SU-DHL-6 (cell line): ENCODE data around the gene GLI3.

Source experiments
- H2AFZ ChIP-seq: fragments of 200-600 bp; sonication (generic); 2 replicates; pipeline ENCODE4 v1.6.1; 2014; ENCODE audit warnings: low read depth, mild to moderate bottlenecking, moderate library complexity, mixed read lengths, antibody characterized with exemption, low read length; ENCODE audit not compliant: severe bottlenecking
- H3F3A ChIP-seq: fragments of 200-600 bp; shearing (Covaris generic); 2 replicates; pipeline ENCODE4 v1.6.0; 2016; ENCODE audit warnings: antibody characterized with exemption, mild to moderate bottlenecking; ENCODE audit not compliant: insufficient read depth
- H3K27ac ChIP-seq: fragments of 200-600 bp; sonication (generic); 2 replicates; pipeline ENCODE4 v1.5.1; 2016; ENCODE audit warnings: low read depth, mild to moderate bottlenecking, low read length, moderate library complexity, mixed read lengths
- H3K27me3 ChIP-seq: fragments of 200-600 bp; sonication (generic), shearing (Covaris generic); 2 replicates; pipeline ENCODE4 v1.6.0; 2014; ENCODE audit warnings: mild to moderate bottlenecking, low read length
- H3K36me3 ChIP-seq: fragments of 200-600 bp; sonication (generic); 2 replicates; pipeline ENCODE4 v1.6.1; 2014; ENCODE audit warnings: mild to moderate bottlenecking, low read length, mixed read lengths
- H3K4me2 ChIP-seq: fragments of 300-600, 200-600 bp; shearing (Covaris generic), sonication (generic); 2 replicates; pipeline ENCODE4 v1.6.0; 2014; ENCODE audit warnings: low read length, low read depth, mild to moderate bottlenecking; ENCODE audit not compliant: poor library complexity, severe bottlenecking
- H3K4me3 ChIP-seq: fragments of 200-600 bp; sonication (generic); 2 replicates; pipeline ENCODE4 v1.5.1; 2014; ENCODE audit warnings: antibody characterized with exemption, low read length, mild to moderate bottlenecking, mixed read lengths; ENCODE audit not compliant: insufficient read depth, poor library complexity, severe bottlenecking
- H3K79me2 ChIP-seq: fragments of 200-600 bp; sonication (generic); 2 replicates; pipeline ENCODE4 v1.6.1; 2014; ENCODE audit warnings: mild to moderate bottlenecking, low read length, moderate library complexity; ENCODE audit not compliant: insufficient read depth
- H3K9ac ChIP-seq: fragments of 200-600 bp; sonication (generic); 2 replicates; pipeline ENCODE4 v1.7.0; 2014; ENCODE audit warnings: mild to moderate bottlenecking, low read length
- H3K9me2 ChIP-seq: fragments of 200-600 bp; sonication (generic); replicated peaks from 2 replicates; pipeline ENCODE4 v1.6.1; 2014; ENCODE audit warnings: low read length; ENCODE audit not compliant: insufficient read depth
- H3K9me3 ChIP-seq: fragments of 200-600 bp; sonication (generic); 2 replicates; pipeline ENCODE4 v1.6.1; 2014; ENCODE audit warnings: low read length, mixed read lengths; ENCODE audit not compliant: insufficient read depth
- H4K20me1 ChIP-seq: fragments of 200-600 bp; sonication (generic); 2 replicates; pipeline ENCODE4 v1.6.1; 2014; ENCODE audit warnings: low read depth, mild to moderate bottlenecking, antibody characterized with exemption, low read length, moderate library complexity, mixed read lengths
- EZH2phosphoT487 ChIP-seq: fragments of 200-600 bp; sonication (generic), shearing (Covaris generic); conservative IDR thresholded peaks from 2 replicates; pipeline ENCODE4 v1.6.1; 2018; ENCODE audit warnings: mild to moderate bottlenecking, antibody characterized with exemption, low read length, moderate library complexity, mixed read lengths
- TF ChIP-seq, protein P1 (sequence below): fragments of 200-600 bp; sonication (generic); IDR thresholded peaks from one replicate; pipeline ENCODE4 v1.5.1; 2017; ENCODE audit warnings: antibody characterized with exemption, mild to moderate bottlenecking, low read length, moderate library complexity; ENCODE audit not compliant: insufficient read depth, poor library complexity, severe bottlenecking

GLI3 gene

DNA sequence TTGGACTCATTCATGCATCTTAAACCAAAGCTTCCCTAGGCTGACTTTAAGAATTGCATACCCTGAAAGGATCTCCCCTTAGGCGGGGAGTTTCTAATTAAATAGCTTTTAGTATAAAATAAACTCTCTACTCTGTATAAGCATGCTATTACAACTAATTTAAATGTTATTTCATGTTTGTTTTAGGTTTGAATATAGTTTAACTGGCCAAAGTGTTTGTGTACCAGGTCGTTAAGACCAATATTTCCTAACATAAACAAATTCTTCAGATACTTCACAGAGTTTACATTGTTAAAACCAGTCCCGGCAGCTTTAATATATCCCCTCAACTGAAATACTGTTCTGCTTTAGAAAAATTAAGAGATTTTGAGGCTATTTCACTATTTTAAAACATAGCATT is 2.3 kb downstream of the GLI3 start:
- H3K4me3 ChIP-seq: no peak overlapping the region
- no peak overlapping the region for H3K4me2 ChIP-seq
- H3K79me2 ChIP-seq: no peaks in the 10 kb centered on the region

DNA sequence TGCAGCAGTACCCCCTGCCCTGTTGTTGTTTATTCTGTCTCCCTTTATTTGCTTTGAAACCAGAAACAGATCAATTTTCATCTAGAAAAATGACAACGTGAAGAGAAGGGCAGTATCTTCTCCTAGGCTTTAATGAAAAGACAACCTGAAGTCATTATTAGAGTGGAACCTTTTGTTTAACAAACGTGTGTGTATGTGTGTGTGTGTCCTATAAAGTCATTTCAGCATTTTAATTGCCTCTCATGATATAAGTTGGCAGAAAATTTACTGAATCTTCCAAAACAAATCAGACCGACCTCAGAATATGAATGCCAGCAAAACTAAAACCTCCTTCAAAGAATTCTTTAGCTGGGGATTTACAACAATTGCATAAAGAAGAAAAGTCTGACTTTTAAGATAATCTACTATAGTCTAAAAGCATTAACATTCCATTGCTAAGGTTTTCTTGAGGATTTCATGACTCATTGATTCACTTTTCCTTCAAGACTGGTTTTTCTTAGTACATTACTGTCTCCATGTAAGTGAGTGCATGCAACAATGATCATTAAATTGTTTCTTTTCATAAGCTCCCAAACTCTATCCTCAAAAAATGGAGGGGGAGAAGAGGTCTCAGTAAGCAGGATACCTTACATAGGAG is 3.2 kb downstream of the GLI3 start:
- H2AFZ ChIP-seq: no peak overlapping the region
- no peak for TF ChIP-seq EZH2phosphoT487
- TF ChIP-seq, protein P1, sequence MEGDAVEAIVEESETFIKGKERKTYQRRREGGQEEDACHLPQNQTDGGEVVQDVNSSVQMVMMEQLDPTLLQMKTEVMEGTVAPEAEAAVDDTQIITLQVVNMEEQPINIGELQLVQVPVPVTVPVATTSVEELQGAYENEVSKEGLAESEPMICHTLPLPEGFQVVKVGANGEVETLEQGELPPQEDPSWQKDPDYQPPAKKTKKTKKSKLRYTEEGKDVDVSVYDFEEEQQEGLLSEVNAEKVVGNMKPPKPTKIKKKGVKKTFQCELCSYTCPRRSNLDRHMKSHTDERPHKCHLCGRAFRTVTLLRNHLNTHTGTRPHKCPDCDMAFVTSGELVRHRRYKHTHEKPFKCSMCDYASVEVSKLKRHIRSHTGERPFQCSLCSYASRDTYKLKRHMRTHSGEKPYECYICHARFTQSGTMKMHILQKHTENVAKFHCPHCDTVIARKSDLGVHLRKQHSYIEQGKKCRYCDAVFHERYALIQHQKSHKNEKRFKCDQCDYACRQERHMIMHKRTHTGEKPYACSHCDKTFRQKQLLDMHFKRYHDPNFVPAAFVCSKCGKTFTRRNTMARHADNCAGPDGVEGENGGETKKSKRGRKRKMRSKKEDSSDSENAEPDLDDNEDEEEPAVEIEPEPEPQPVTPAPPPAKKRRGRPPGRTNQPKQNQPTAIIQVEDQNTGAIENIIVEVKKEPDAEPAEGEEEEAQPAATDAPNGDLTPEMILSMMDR: no peak
- H3K79me2 ChIP-seq: no peaks in the 10 kb centered on the region
- no peak overlapping the region for H3K4me3 ChIP-seq
- no peak overlapping the region for H3K4me2 ChIP-seq
- no peaks in the 10 kb centered on the region for H3K9me2 ChIP-seq
- H4K20me1 ChIP-seq: no peaks in the 10 kb centered on the region
- H3K36me3 ChIP-seq: no peaks in the 10 kb centered on the region
- no peaks in the 10 kb centered on the region for H3K9me3 ChIP-seq
- no peaks in the 10 kb centered on the region for H3F3A ChIP-seq
- no peak overlapping the region for H3K27ac ChIP-seq
- no peaks in the 10 kb centered on the region for H3K27me3 ChIP-seq
- H3K9ac ChIP-seq: no peak overlapping the region

More for the DNA sequence above, 2.3 kb downstream of the GLI3 start:
- no peak for TF ChIP-seq EZH2phosphoT487
- TF ChIP-seq, protein P1: no peak
- H3K9me3 ChIP-seq: no peaks in the 10 kb centered on the region
- no peak overlapping the region for H3K9ac ChIP-seq
- H2AFZ ChIP-seq: no peak overlapping the region
- H3K9me2 ChIP-seq: no peaks in the 10 kb centered on the region
- no peaks in the 10 kb centered on the region for H3F3A ChIP-seq
- no peaks in the 10 kb centered on the region for H4K20me1 ChIP-seq
- no peaks in the 10 kb centered on the region for H3K36me3 ChIP-seq
- H3K27me3 ChIP-seq: no peaks in the 10 kb centered on the region
- H3K27ac ChIP-seq: no peak overlapping the region

DNA sequence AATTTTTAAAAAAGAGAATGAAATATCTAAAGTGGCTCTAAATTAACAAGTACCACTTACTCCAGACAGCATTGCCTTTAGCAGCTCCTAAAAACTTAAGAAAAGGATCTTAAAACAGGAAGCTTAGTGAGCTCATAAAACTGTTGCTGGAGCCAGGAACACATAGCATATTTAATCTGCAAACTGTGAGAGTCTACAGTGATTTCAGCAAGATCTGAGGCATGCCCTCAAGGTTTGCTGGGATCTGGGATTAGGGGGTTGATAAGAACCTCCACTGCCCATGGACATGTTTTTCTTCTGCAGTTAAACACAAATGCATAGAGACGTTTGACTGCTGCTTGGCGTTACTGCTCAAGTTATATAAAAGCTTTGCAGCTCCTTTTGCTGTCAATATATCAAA is 3.8 kb downstream of the GLI3 start:
- Histone ChIP-seq H3K36me3 (no peaks in the 10 kb centered on the region), H3F3A (no peaks in the 10 kb centered on the region), H4K20me1 (no peaks in the 10 kb centered on the region), H2AFZ (no peak overlapping the region), H3K4me3 (no peak overlapping the region), H3K9me3 (no peaks in the 10 kb centered on the region), H3K27ac (no peak overlapping the region), H3K9ac (no peak overlapping the region), H3K9me2 (no peaks in the 10 kb centered on the region), H3K27me3 (no peaks in the 10 kb centered on the region), H3K4me2 (no peak overlapping the region), H3K79me2 (no peaks in the 10 kb centered on the region)
- TF ChIP-seq, protein P1: no peak
- TF ChIP-seq EZH2phosphoT487: no peak
